ENCODE results near the gene KCNJ6.

KCNJ6 gene

GRCh38 chr21:37904856-37905255 is 11.4 kb downstream of the KCNJ6 start:
- peak; percentile 68 for DNase-seq

GRCh38 chr21:37903396-37903795 is 12.9 kb downstream of the KCNJ6 start:
- DNase-seq: no peak

- no peak for DNase-seq
Measured at GRCh38 chr21:37899146-37899545, 17.1 kb downstream of the KCNJ6 start.

- DNase-seq: peak; percentile 17
Measured at GRCh38 chr21:37896788-37897187, 19.5 kb downstream of the KCNJ6 start.

DNA sequence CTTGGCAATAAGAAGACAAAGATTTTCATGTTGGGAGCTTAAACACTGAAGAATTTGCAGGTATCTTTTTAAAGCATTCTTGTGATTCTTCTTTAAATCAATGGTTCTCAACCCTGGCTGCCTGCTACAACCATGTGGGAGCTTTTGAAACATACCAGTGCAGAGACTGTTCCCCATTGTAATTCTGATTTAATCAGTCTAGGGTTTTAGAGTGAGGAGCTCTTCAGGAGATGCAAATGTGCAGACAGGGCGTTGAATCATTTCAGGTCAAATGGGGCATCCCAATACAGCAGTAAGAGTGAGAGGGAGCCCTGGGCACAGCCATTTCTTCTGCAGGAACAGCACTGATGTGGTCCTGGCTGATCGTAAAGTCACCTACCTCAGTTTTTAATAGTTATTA is 24.3 kb downstream of the KCNJ6 start:
- no peak for DNase-seq

- no peak for DNase-seq
Measured at GRCh38 chr21:37888659-37889058, 27.6 kb downstream of the KCNJ6 start.

DNA sequence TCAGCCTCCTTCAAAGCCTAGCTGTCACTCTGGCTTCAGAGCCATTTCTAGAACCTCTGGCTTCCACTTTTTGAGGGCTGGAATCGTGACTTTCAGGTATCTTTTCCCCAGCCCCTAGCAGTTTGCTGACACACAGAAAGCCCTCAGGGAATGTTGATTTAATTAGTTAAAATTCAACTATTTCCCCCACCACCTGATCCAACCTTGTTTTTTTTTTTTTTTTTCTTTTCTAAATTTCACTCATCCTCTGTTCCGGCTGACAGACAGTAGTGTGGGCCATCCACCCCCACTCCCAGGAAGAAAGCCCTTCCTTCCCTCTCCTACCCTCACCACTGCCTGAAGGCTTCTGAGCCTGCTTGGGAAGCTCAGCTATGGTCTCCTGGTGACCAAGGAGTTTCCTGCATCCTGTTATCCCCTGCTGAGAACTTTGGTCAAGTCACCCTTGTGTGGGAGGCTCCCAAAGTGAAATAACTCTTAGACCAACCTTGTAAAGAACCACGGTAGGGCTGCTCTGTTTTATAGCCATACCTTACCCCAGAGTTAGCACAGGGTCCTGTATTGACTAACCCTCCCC is 29.4 kb downstream of the KCNJ6 start:
- no peak for DNase-seq

DNA sequence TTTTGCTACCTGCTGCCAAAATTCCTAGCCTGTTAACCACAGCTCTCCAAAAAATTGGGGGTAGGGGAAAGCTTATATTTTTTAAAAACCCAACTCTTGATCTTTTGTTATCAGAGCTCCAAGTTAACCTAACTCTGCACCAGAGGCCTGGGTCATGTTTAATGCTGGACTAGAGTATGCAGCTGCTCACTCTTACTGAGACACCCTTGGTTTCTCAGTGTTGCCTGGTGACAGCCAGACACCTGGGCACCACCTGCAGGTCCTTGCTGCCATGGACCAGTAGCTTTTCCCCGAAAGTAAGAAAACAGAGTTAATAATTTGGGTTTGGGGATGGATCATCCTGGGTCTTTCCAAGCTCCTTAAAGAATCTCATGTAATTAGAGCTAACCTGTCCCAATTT is 30.1 kb downstream of the KCNJ6 start:
- DNase-seq: no peak

- no peak for DNase-seq
Measured at GRCh38 chr21:37878946-37879660, 37.2 kb downstream of the KCNJ6 start.

GRCh38 chr21:37877888-37878684 is 38.2 kb downstream of the KCNJ6 start:
- DNase-seq: no peak

GRCh38 chr21:37877171-37877570 is 39.1 kb downstream of the KCNJ6 start:
- no peak for DNase-seq

GRCh38 chr21:37876561-37876960 is 39.7 kb downstream of the KCNJ6 start:
- no peak for DNase-seq

GRCh38 chr21:37874904-37875780 is 41.1 kb downstream of the KCNJ6 start:
- no peak for DNase-seq

- no peak for DNase-seq
Measured at GRCh38 chr21:37874481-37874880, 41.8 kb downstream of the KCNJ6 start.

DNA sequence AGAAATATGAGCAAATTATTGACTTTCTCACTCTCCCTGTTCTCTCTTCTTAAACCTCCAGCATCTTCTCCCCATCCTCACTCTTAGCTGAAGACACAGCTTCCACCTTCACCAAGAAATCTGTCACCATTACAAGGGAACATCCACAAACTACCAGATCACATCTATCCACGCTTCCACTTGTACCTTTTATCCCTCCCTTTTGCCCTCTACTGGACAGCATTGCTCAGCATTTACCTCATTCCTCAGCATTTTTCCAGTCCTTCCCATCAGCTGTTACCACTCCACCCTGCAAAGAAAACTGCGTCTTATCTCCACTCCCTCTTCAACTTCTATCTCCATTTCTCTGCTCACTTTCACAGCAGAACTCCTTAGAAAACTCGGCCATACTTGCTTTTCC is 42.6 kb downstream of the KCNJ6 start:
- no peak for DNase-seq

- DNase-seq: no peak
Measured at GRCh38 chr21:37871121-37871862, 45.0 kb downstream of the KCNJ6 start.

DNA sequence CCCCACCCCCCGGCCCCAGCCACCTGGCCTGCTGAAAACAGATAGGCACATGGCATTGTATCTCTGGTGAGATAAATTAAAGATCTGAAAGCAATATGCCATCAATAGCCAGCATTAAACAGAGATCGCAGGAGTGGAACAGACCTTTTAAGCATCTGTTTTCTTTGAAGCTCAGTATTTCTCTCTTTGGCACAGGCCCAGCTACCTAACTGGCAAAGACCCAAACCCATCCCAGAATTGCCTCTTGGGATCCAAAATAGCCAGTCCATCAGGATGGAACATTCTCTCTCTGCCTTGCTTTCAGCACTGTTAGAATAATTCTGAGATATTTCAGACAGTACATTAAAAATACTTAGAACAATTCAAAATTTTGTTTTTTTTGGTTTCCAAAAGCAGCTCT is 46.0 kb downstream of the KCNJ6 start:
- peak; percentile 78 for DNase-seq

DNA sequence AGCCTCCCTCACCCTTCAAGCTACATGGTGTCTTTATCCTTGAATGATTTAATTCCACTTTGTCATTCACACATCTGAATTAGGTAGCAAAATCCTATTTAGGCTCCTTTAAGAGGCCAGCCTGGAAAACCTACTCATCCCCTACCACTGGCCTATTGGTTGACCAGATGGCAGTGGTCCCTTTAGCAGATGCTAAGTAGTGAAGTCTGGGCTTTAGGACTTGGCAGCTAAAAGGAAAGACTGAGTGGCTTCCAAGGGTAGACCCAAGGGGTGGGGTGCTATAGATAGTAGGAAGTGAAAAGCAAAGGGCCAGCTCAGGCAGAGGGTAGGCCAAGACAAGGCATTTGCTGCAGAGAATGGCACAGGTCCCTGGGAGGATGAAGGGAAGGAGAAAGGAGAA is 46.6 kb downstream of the KCNJ6 start:
- DNase-seq: no peak

DNA sequence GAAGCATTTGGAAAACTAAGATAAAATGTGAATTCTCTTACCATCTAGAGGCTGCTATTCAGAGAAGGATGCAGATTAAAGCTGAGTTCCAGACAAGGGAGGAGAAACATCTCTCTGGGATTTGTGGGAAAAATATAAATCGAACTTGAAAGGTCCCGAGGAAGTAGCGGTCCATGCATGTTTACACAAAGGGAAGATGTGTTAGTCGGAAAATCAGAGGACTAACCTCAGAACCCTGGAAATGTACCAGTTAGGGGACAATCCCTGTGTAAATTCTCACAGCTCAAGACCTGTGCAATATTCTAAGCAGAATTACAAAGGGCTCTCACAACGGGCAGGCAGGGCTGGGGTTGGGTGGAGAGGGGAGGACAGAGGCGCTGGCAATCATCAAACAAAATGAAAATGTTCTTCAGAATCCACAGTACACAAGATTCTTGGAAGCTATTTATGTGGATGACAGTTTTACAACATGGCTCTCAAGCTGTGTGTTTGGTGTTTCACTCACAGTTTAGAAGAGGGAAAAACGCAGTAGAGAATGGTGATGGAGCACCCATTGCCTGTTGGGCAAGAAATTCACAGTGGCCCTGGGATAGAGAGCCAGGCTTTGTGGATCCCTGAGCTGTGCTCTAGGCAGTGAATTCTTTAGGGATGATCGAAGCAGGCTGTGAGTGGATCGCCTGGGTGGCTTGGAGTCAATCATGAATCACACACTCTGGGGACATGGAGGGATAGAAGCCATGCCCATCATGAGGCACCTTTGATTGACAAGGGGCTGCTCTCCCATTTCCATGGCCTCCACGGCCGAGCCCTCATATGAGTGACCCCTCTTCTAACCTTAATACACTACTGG is 47.6 kb downstream of the KCNJ6 start:
- no peak for DNase-seq

GRCh38 chr21:37866027-37866426 is 50.2 kb downstream of the KCNJ6 start:
- no peak for DNase-seq

DNA sequence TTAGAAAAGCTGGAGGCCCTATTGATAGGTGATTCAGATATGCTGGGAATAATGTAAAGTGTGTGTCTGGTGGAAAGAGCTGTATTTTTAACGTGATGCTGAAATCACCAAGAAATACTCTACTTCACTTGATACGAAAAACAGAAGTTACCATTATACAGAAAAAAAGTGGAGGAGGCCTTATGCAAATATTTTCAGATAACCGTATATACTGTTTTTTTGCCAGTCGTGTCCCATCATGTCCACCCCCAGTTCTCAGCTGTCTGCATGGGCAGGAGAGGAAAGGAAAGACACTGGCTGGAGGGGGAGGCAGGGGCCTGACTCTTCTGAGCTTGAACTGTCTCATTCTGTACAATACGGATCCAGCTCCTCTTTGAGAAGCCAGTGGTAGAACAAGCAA is 51.1 kb downstream of the KCNJ6 start:
- DNase-seq: no peak
